ENCODE data around the gene CEP83. TPM values are rescaled to one million over a fixed set of nuclear protein-coding genes. Genes with fewer than 3 reads are reported as not detected.
A peak's percentile ranks its signal among the peaks of the same experiment; 100 is the strongest.

Gene CEP83
- total RNA-seq, 1 donor from 2014 or later: 23.6 TPM

DNA sequence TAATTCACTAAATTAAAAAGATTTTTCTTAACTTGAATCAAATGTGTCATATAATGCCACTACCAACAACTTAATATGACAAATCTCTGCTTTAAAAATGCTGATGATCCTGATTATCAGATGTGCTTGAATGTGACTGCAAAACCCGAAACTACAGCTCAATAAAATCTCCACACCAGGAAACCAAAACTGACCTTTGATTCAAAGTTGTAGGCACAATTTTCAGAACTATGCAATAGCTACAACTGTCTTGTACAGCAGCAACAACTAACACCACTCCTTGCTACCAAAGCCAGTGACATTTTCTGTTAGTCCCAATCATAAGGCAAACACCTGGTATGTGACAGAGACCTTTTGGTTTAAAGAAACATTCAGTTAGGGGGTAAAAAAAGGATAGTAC lies 147.3 kb downstream of the CEP83 start:
- Histone ChIP-seq H3K36me3 (no peaks in the 10 kb centered on the region), H3K27me3 (no peaks in the 10 kb centered on the region), H3K4me1 (no peaks in the 10 kb centered on the region), H3K27ac (no peak overlapping the region), H3K4me3 (no peak overlapping the region), H3K9me3 (peaks cover 0 to 18% of the 10 kb centered on the region in 2 donors)
- TF ChIP-seq, protein P1, sequence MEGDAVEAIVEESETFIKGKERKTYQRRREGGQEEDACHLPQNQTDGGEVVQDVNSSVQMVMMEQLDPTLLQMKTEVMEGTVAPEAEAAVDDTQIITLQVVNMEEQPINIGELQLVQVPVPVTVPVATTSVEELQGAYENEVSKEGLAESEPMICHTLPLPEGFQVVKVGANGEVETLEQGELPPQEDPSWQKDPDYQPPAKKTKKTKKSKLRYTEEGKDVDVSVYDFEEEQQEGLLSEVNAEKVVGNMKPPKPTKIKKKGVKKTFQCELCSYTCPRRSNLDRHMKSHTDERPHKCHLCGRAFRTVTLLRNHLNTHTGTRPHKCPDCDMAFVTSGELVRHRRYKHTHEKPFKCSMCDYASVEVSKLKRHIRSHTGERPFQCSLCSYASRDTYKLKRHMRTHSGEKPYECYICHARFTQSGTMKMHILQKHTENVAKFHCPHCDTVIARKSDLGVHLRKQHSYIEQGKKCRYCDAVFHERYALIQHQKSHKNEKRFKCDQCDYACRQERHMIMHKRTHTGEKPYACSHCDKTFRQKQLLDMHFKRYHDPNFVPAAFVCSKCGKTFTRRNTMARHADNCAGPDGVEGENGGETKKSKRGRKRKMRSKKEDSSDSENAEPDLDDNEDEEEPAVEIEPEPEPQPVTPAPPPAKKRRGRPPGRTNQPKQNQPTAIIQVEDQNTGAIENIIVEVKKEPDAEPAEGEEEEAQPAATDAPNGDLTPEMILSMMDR (IDR thresholded peaks at IDR 0.05): no peak
- no peak for DNase-seq (ENCODE audit: low spot score in 2 of 2)
- intact Hi-C loops (cut with DNase I): no loop called here

GRCh38 chr12:94309373-94309772 lies 150.3 kb downstream of the CEP83 start:
- Histone ChIP-seq H3K36me3 (no peaks in the 10 kb centered on the region), H3K4me1 (peaks cover 4 to 12% of the 10 kb centered on the region in 2 donors), H3K4me3 (no peak overlapping the region), H3K27ac (no peak overlapping the region), H3K9me3 (peaks cover 0 to 3% of the 10 kb centered on the region in 2 donors), H3K27me3 (no peaks in the 10 kb centered on the region)
- DNase-seq (ENCODE audit: low spot score in 2 of 2): no peak
- TF ChIP-seq, protein P1 (IDR thresholded peaks at IDR 0.05): no peak
- intact Hi-C loops (cut with DNase I): loop anchor here (5.0 kb wide), 1 partner anchor 47 kb away; no protein-coding TSS in a partner anchor

DNA sequence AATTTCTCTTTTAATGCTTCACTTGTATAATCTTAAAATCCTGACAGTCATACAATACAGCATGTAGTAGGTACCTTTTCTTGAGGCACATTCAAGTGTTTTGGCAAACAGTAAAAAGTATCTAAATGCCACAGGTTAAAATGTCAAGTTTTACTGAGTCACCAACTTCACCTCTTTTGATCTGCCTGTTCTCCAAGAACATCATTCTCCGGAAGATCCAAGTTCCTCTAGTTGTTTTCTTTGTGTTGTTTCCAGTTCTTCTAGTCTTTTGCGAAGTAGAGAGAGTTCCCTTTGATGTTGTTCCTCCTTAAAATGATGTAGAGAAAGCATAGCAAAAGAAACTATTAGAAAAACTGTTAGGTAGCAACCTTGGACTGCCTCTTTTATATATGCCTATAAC lies 151.1 kb downstream of the CEP83 start:
- DNase-seq (ENCODE audit: low spot score in 2 of 2): no peak
- TF ChIP-seq, protein P1 (IDR thresholded peaks at IDR 0.05): no peak
- no peaks in the 10 kb centered on the region for H3K9me3 ChIP-seq
- no peaks in the 10 kb centered on the region for H3K27me3 ChIP-seq
- no peaks in the 10 kb centered on the region for H3K36me3 ChIP-seq
- H3K4me3 ChIP-seq: no peak overlapping the region
- H3K4me1 ChIP-seq: peaks cover 5 to 17% of the 10 kb centered on the region in 2 donors
- no peak overlapping the region for H3K27ac ChIP-seq
- intact Hi-C loops (cut with DNase I): loop anchor here (5.0 kb wide), 1 partner anchor 46 kb away; no protein-coding TSS in a partner anchor

DNA sequence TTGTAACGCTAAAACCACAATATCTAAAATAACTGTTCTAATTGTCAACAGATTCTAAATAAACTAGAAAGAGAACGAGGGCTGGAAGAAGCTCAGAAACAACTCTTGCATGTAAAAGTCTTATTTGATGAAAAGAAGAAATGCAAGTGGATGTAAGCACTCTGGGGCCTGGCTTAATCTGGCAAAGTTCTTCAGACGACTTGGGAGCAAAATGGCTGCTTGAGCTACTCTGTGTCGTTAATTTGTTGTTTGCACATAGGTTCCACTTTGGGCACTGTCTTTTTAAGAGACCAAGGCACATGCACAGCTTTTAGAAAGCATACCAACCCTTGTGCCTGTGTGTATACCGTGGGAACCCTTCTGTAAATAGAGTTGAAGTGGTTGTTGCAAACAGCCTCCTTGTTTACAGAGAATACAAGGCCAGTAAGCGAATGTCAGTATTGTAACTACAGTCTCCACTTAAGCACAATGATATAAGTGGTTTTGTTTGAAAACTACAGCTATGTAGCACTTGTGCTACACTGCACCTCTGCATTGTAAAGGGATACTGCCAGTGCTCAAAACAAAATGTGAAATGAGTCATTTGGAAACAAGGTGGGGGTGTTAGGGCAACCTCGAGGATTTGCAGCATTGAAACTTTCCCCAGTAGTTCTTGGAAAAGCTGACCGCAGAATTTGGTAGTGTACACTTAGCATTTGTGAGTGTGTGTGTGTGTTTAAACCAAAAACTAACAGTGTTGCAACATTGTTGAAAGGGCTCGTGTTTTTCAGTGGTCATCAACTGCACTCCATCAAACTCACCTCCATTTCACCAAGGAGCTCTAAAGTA lies 154.3 kb downstream of the CEP83 start:
- intact Hi-C loops (cut with DNase I): loop anchor here (5.0 kb wide), 1 partner anchor 43 kb away; no protein-coding TSS in a partner anchor
- no peaks in the 10 kb centered on the region for H3K36me3 ChIP-seq
- peak overlapping the region; percentile 55 to 63 for H3K27ac ChIP-seq
- H3K4me3 ChIP-seq: no peak overlapping the region
- peaks cover 5 to 17% of the 10 kb centered on the region in 2 donors for H3K4me1 ChIP-seq
- no peak for DNase-seq (ENCODE audit: low spot score in 2 of 2)
- TF ChIP-seq, protein P1 (IDR thresholded peaks at IDR 0.05): no peak
- no peaks in the 10 kb centered on the region for H3K27me3 ChIP-seq
- no peaks in the 10 kb centered on the region for H3K9me3 ChIP-seq

- Histone ChIP-seq H3K27ac (peak overlapping the region; percentile 55 to 63), H3K4me3 (no peak overlapping the region), H3K9me3 (no peaks in the 10 kb centered on the region), H3K4me1 (peaks cover 5 to 17% of the 10 kb centered on the region in 2 donors), H3K27me3 (no peaks in the 10 kb centered on the region), H3K36me3 (no peaks in the 10 kb centered on the region)
- intact Hi-C loops (cut with DNase I): loop anchor here (5.0 kb wide), 1 partner anchor 42 kb away; no protein-coding TSS in a partner anchor
- DNase-seq (ENCODE audit: low spot score in 2 of 2): no peak
- TF ChIP-seq, protein P1 (IDR thresholded peaks at IDR 0.05): no peak
These were observed 155.1 kb downstream of the CEP83 start for GRCh38 chr12:94304566-94305061.

Measured in ascending aorta (tissue), 2 donors.